DND-41 (cell line): Measurements from ENCODE around the gene CACYBP.

Experiments
- ATAC-seq: fragments of 200-7000 bp; cut with Tn5 transposase; 3 replicates; pipeline ENCODE4 v1.9.1; 2021; ENCODE audit warnings: low read depth; ENCODE audit not compliant: insufficient read depth
- DNase-seq: peaks from one replicate; pipeline ENCODE4 v3.0.0-alpha.2; 2020
- H2AFZ ChIP-seq: 2 replicates; pipeline ENCODE4 v1.6.0; 2012; ENCODE audit warnings: low read depth, low read length
- H3K27ac ChIP-seq: 2 replicates; pipeline ENCODE4 v1.5.1; 2012; ENCODE audit warnings: low read length, inconsistent platforms
- H3K27me3 ChIP-seq: fragments of 200-600 bp; sonication (generic); 2 replicates; pipeline ENCODE4 v1.6.0; 2012; ENCODE audit warnings: low read length, mild to moderate bottlenecking, inconsistent platforms; ENCODE audit not compliant: insufficient read depth, poor library complexity
- H3K36me3 ChIP-seq: 2 replicates; pipeline ENCODE4 v1.5.1; 2012; ENCODE audit warnings: low read length, inconsistent platforms; ENCODE audit not compliant: insufficient read depth
- H3K4me1 ChIP-seq: 2 replicates; pipeline ENCODE4 v1.5.1; 2012; ENCODE audit warnings: mild to moderate bottlenecking, low read length; ENCODE audit not compliant: insufficient read depth
- H3K4me2 ChIP-seq: 2 replicates; pipeline ENCODE4 v1.6.0; 2012; ENCODE audit warnings: mild to moderate bottlenecking, moderate library complexity, low read length, inconsistent platforms; ENCODE audit not compliant: insufficient read depth
- H3K4me3 ChIP-seq, 2 experiments: fragments of 200-600 bp in 1 of 2; shearing (Covaris generic) in 1 of 2; 2 replicates each; pipeline ENCODE4 v1.5.1; 2012 to 2016; ENCODE audit warnings: inconsistent platforms in 2 of 2, low read length in 2 of 2, mild to moderate bottlenecking in 2 of 2, low read depth in 1 of 2, moderate library complexity in 1 of 2
- H3K79me2 ChIP-seq: 2 replicates; pipeline ENCODE4 v1.6.0; 2012; ENCODE audit warnings: low read length, inconsistent platforms; ENCODE audit not compliant: insufficient read depth
- H3K9ac ChIP-seq: 2 replicates; pipeline ENCODE4 v1.6.0; 2012; ENCODE audit warnings: low read depth, mild to moderate bottlenecking, inconsistent platforms, low read length, moderate library complexity
- H3K9me3 ChIP-seq: 2 replicates; pipeline ENCODE4 v1.5.1; 2012; ENCODE audit warnings: low read length, moderate library complexity, mild to moderate bottlenecking, inconsistent platforms; ENCODE audit not compliant: insufficient read depth, severe bottlenecking
- H4K20me1 ChIP-seq: 2 replicates; pipeline ENCODE4 v1.6.0; 2012; ENCODE audit warnings: low read length; ENCODE audit not compliant: insufficient read depth
- EZH2 ChIP-seq: IDR thresholded peaks from 3 replicates; pipeline ENCODE4 v1.6.1; 2012; ENCODE audit warnings: borderline replicate concordance, low read depth, mild to moderate bottlenecking, moderate library complexity, low read length, inconsistent platforms; ENCODE audit not compliant: severe bottlenecking
- TF ChIP-seq, protein P1 (sequence below): IDR thresholded peaks from 2 replicates; pipeline ENCODE4 v1.5.1; 2012; ENCODE audit warnings: borderline replicate concordance, low read length, moderate library complexity, mild to moderate bottlenecking; ENCODE audit not compliant: poor library complexity, severe bottlenecking; ENCODE audit errors: extremely low read depth

Gene CACYBP

DNA sequence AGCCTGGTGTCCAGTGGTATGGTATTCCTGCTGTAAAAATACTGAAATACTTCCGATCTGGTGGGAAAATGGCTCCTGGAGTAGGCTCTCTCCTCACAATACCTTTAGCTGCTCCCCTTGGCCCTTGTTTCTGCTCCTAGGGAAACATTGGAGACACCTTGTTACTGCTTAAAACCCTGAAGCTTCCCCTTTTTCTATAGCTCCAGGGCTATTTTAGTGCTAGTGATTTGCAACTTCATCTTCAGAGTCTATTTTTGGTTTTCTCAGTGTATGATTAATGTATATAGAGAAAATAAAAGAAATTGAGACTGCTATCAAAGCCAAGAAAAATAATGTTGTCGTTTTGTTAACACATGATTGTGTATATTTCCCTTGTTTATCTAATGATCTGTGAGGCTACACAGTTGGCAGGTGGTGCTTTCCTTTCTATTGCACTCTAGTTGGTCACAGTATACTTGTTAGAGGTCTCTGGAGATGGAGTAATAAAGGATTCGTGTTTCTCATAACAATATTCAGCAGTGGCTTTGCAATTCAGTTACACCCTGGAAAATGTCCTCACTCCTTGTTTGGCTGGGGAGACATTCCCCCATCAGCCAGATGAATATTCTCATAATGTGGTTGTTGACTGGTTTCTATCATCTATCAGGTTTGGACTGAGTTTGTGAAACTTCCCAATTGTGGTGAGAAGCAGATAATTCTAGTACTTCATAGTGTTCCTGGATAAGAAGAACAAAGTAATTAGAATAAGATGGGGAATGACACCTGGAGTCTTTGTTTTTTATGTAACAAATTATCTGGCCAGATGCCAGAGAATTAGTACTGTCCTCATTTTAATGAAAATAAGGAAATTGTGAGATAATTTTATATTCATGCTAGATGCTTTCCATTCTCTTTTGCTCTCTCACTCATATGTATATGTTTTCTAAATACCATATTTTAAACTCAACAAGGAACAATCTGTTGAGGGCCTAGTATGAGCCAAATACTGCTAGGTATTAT is 44.8 kb upstream of the CACYBP start:
- no peak overlapping the region for H3K9ac ChIP-seq
- TF ChIP-seq, protein P1, sequence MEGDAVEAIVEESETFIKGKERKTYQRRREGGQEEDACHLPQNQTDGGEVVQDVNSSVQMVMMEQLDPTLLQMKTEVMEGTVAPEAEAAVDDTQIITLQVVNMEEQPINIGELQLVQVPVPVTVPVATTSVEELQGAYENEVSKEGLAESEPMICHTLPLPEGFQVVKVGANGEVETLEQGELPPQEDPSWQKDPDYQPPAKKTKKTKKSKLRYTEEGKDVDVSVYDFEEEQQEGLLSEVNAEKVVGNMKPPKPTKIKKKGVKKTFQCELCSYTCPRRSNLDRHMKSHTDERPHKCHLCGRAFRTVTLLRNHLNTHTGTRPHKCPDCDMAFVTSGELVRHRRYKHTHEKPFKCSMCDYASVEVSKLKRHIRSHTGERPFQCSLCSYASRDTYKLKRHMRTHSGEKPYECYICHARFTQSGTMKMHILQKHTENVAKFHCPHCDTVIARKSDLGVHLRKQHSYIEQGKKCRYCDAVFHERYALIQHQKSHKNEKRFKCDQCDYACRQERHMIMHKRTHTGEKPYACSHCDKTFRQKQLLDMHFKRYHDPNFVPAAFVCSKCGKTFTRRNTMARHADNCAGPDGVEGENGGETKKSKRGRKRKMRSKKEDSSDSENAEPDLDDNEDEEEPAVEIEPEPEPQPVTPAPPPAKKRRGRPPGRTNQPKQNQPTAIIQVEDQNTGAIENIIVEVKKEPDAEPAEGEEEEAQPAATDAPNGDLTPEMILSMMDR: no peak
- TF ChIP-seq EZH2: no peak
- no peak overlapping the region for H3K27ac ChIP-seq
- H4K20me1 ChIP-seq: no peaks in the 10 kb centered on the region
- peaks cover 10% of the 10 kb centered on the region; the same call in 1 of the 2 replicates for H3K4me1 ChIP-seq
- H3K36me3 ChIP-seq: no peaks in the 10 kb centered on the region
- H2AFZ ChIP-seq: no peak overlapping the region
- ATAC-seq (no peak), DNase-seq (no peak)
- no peak overlapping the region for H3K4me2 ChIP-seq
- no peak overlapping the region for H3K4me3 ChIP-seq
- H3K27me3 ChIP-seq: no peaks in the 10 kb centered on the region
- no peaks in the 10 kb centered on the region for H3K9me3 ChIP-seq
- no peaks in the 10 kb centered on the region for H3K79me2 ChIP-seq

DNA sequence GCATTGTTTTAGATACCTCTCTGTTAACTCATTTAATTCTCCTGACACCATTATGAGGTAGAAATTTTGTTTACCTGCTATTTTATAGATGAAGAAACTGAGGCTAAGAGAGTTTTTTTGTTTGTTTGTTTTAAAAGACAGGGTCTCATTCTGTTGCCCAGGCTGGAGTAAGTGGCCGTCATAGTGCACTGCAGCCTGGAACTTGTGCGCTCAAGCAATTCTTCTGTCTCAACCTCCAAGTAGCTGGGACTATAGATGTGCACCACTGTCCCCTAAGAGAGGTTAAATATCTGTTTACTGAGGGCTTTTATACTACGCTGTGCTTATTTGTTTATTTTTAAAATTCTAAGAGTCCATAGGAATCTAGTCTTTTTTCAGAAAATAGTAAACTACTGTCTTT is 43.7 kb upstream of the CACYBP start:
- Histone ChIP-seq H3K27ac (no peak overlapping the region), H3K4me2 (no peak overlapping the region), H3K9ac (no peak overlapping the region), H3K4me1 (peaks cover 10% of the 10 kb centered on the region; the same call in 1 of the 2 replicates), H3K9me3 (no peaks in the 10 kb centered on the region), H3K27me3 (no peaks in the 10 kb centered on the region), H3K36me3 (no peaks in the 10 kb centered on the region), H3K4me3 (no peak overlapping the region), H3K79me2 (no peaks in the 10 kb centered on the region), H2AFZ (no peak overlapping the region), H4K20me1 (no peaks in the 10 kb centered on the region)
- no peak for TF ChIP-seq EZH2
- TF ChIP-seq, protein P1: no peak
- ATAC-seq (no peak), DNase-seq (no peak)

DNA sequence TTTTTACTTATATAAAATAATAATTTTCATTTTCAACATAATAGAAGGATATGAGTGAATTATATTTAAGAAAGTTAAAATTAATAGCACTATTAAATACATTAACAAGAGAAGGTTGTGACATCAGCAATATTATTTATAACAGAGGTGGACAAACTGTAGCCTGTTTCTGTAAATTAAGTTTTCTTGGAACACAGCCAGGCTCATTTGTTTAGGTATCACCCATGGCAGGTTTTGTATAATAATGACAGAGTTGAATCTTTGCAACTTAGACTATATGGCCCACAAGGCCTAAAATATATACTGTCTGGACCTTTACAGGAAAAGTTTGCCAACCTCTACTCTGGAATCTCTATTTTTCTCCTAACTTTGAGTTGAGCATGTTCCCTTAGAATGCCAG is 42.8 kb upstream of the CACYBP start:
- DNase-seq (no peak), ATAC-seq (no peak)
- H3K79me2 ChIP-seq: no peaks in the 10 kb centered on the region
- no peak overlapping the region for H3K4me2 ChIP-seq
- H3K36me3 ChIP-seq: no peaks in the 10 kb centered on the region
- no peaks in the 10 kb centered on the region for H3K27me3 ChIP-seq
- peaks cover 10% of the 10 kb centered on the region; the same call in 1 of the 2 replicates for H3K4me1 ChIP-seq
- no peak overlapping the region for H3K4me3 ChIP-seq
- H3K9ac ChIP-seq: no peak overlapping the region
- TF ChIP-seq, protein P1: no peak
- no peak for TF ChIP-seq EZH2
- no peak overlapping the region for H3K27ac ChIP-seq
- no peaks in the 10 kb centered on the region for H4K20me1 ChIP-seq
- H3K9me3 ChIP-seq: no peaks in the 10 kb centered on the region
- no peak overlapping the region for H2AFZ ChIP-seq
